ENCODE measurements around the gene ZNHIT1. TPM values are rescaled to one million over a fixed set of nuclear protein-coding genes. Genes with fewer than 3 reads are reported as not detected.

The ZNHIT1 gene
- total RNA-seq, 6 donors from 2014 or later: 46.1 to 74.3 (median 68.5) TPM

DNA sequence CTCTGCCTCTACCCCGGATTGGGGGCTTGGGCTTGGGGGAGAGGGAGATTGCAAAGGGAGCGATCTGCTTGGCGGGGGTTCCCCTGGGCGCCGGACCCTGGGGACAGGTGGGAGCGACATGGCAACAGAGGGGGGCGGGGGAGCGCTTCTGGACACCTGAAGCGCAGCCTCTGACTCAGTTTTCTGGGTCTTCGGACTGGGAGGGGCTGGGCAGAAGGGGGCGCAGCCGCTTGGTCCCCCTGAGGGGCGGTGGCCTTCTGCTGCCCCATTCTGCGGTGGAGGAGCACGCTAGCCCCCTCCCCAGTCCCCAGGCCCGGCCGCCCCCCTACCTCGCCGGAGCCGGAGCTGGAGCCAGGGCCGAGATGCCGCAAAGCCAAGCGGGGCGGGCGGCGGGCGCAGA, 38.3 kb upstream of the ZNHIT1 start:
- 0 to 20% methylated on average over 1 to 8 of the region's 27 CpGs for WGBS, 2 donors
- Histone ChIP-seq H3K9me3 (no peaks in the 10 kb centered on the region), H3K4me1 (peaks cover 8 to 17% (median 9%) of the 10 kb centered on the region in 4 donors), H3K4me3 (no peak overlapping the region), H3K27ac (no peak overlapping the region), H3K27me3 (peaks cover 3 to 40% (median 28%) of the 10 kb centered on the region in 4 donors), H3K36me3 (no peaks in the 10 kb centered on the region)
- TF ChIP-seq EP300 (IDR thresholded peaks at IDR 0.05) (no peak), POLR2AphosphoS5 (IDR thresholded peaks at IDR 0.05) (no peak), POLR2A (IDR thresholded peaks at IDR 0.05) (no peak)
- TF ChIP-seq, protein P1, sequence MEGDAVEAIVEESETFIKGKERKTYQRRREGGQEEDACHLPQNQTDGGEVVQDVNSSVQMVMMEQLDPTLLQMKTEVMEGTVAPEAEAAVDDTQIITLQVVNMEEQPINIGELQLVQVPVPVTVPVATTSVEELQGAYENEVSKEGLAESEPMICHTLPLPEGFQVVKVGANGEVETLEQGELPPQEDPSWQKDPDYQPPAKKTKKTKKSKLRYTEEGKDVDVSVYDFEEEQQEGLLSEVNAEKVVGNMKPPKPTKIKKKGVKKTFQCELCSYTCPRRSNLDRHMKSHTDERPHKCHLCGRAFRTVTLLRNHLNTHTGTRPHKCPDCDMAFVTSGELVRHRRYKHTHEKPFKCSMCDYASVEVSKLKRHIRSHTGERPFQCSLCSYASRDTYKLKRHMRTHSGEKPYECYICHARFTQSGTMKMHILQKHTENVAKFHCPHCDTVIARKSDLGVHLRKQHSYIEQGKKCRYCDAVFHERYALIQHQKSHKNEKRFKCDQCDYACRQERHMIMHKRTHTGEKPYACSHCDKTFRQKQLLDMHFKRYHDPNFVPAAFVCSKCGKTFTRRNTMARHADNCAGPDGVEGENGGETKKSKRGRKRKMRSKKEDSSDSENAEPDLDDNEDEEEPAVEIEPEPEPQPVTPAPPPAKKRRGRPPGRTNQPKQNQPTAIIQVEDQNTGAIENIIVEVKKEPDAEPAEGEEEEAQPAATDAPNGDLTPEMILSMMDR (IDR thresholded peaks at IDR 0.05): no peak
- no peak for ATAC-seq (ENCODE audit: low FRiP score in 2 of 2)
- DNase-seq: no peak

DNA sequence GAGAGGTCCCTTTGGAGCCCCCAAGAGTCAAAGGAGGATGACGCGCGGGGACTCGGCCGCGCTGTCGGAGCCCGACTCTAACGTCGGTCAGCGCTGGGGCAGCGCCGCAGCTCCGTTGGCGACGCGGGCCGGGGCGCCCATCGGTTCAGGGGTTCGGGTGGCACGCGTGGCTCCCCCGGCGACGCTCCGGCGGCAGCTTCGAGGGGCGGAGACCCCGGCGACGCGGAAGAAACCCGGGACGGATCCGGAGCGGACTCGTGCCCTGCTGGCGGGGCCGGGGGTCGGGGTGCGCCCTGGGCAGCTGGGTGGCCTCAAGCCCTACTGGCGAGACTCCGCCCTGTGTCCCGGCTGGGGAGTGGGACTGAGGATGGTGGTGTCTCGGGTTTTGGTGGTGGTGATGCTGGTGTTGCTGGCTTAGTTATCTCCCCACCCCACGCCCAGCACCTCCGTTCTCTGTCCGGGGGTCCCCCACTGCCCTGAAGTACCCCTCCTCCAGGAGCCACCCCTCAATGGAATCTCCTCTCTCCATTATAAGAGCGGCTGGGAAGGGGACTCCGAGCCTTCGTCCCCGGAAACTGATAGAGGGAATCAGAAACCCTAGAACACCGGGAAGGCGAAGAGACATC, 37.7 kb upstream of the ZNHIT1 start, which contains the start of gene NAT16:
TSS of gene NAT16 (minus strand) at position 164 of the 626 bp plus-strand sequence. CDS start 5,486 bp downstream, outside the sequence.
- H3K27ac ChIP-seq: no peak within 1 kb of the TSS
- no peak for ATAC-seq (ENCODE audit: low FRiP score in 2 of 2)
- no peak within 1 kb of the TSS for H3K4me3 ChIP-seq
- WGBS, 2 donors: 9 to 11% methylated on average over 8 to 13 of the region's 56 CpGs
- no peak for TF ChIP-seq EP300 (IDR thresholded peaks at IDR 0.05)
- no peak for TF ChIP-seq POLR2AphosphoS5 (IDR thresholded peaks at IDR 0.05)
- TF ChIP-seq POLR2A (IDR thresholded peaks at IDR 0.05): no peak
- TF ChIP-seq, protein P1 (IDR thresholded peaks at IDR 0.05): no peak
- peaks cover 3 to 35% (median 25%) of the 10 kb centered on the region in 4 donors for H3K27me3 ChIP-seq
- no peaks in the 10 kb centered on the region for H3K36me3 ChIP-seq
- H3K4me1 ChIP-seq: peaks cover 8 to 17% (median 9%) of the 10 kb centered on the region in 4 donors
- peak in 1 of 2 donors; percentile 84 for DNase-seq
- no peaks in the 10 kb centered on the region for H3K9me3 ChIP-seq

DNA sequence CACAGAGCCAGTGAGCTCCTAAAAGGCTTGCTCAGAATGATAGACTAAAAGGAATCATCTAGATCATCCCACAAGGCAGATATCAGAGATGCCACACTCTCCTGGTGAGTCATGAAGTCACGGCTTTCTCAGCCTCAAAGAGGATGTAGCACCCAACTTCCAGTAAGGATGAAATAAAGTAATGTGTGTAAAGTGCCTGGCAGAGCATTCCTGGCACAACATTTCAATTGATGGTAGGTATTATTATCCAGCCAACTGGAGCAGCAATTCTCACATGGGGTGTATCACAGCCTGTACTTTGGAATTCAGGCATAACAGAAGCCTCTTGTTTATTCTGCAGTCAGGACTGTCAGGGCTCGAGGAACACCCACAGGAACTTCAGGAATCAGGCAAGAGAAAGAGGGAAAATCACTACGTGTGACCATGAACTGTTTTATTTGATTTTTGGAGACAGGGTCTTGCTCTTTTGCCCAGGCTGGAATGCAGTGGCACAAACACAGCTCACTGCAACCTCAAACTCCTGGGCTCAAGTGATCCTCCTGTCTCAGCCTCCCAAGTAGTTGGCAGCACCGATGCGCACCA, 32.6 kb upstream of the ZNHIT1 start:
- TF ChIP-seq, protein P1 (IDR thresholded peaks at IDR 0.05): no peak
- TF ChIP-seq POLR2A (IDR thresholded peaks at IDR 0.05) (no peak), EP300 (IDR thresholded peaks at IDR 0.05) (no peak), POLR2AphosphoS5 (IDR thresholded peaks at IDR 0.05) (no peak)
- Histone ChIP-seq H3K36me3 (no peaks in the 10 kb centered on the region), H3K27me3 (peaks cover 0 to 10% (median 6%) of the 10 kb centered on the region in 4 donors), H3K4me3 (no peak overlapping the region), H3K4me1 (peaks cover 0 to under 1% (median under 1%) of the 10 kb centered on the region in 4 donors), H3K9me3 (no peaks in the 10 kb centered on the region), H3K27ac (no peak overlapping the region)
- 51 to 53% methylated on average over 4 to 5 of the region's 5 CpGs for WGBS, 2 donors
- ATAC-seq (ENCODE audit: low FRiP score in 2 of 2) (no peak), DNase-seq (no peak)

DNA sequence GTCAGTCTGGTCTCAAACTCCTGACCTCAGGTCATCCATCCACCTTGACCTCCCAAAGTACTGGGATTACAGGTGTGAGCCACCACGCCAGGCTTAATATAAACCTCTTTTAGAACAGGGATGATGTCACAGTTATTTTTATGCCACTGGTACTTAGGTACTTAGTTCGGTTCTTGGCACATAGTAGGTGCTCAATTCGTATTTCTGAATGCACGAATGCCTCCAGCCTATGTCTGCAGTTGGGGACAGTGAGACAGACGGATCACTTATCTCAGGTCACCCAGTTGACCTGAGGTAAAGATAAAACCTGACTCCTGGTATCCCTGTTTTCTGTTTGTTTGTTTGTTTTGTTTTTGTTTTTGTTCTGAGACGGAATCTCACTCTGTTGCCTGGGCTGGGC, 31.8 kb upstream of the ZNHIT1 start:
- H3K36me3 ChIP-seq: no peaks in the 10 kb centered on the region
- H3K4me1 ChIP-seq: no peaks in the 10 kb centered on the region
- ATAC-seq (ENCODE audit: low FRiP score in 2 of 2) (no peak), DNase-seq (no peak)
- H3K9me3 ChIP-seq: no peaks in the 10 kb centered on the region
- H3K27me3 ChIP-seq: peaks cover 0 to 1% (median under 1%) of the 10 kb centered on the region in 4 donors
- no peak for TF ChIP-seq EP300 (IDR thresholded peaks at IDR 0.05)
- TF ChIP-seq, protein P1 (IDR thresholded peaks at IDR 0.05): no peak
- no peak for TF ChIP-seq POLR2AphosphoS5 (IDR thresholded peaks at IDR 0.05)
- TF ChIP-seq POLR2A (IDR thresholded peaks at IDR 0.05): no peak
- no peak overlapping the region for H3K27ac ChIP-seq
- H3K4me3 ChIP-seq: no peak overlapping the region
- WGBS, 2 donors: 62 to 66% methylated on average over 6 of the region's 6 CpGs
